GM21381 (cell line): Measurements from ENCODE around the gene SLC6A11.

ENCODE experiments used
- ATAC-seq: cut with Tn5 transposase; IDR thresholded peaks from one replicate; pipeline ENCODE4 v1.9.1; 2021; ENCODE audit warnings: mild to moderate bottlenecking, moderate library complexity; ENCODE audit not compliant: unreplicated experiment

The SLC6A11 gene

DNA sequence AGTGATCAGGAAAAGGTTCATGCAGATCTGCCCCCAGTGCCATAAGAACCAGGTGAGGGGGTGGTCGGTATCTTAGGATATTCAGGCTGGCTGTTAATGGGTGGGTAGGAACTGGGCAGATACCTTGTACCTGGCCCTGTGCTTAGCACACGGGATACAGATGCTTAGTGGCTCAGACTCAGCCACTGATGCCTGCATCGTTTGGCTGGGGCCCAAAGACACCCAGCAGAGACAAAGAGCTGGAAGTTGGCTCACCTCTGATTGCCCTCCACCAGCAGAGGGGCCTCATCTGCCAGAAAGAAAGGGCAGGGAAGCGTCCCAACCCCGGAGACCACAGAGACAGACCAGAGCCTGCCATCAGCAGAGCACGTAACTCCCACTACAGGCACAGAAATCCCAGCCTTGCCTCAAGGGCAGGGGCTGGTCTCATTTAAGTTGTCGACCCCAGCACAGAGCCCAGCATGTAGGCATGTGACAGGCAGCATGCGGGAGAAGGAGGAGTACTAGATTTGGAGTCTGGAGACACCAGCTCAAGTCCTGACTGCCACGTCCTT is 112.5 kb downstream of the SLC6A11 start:
- ATAC-seq = no peak

- ATAC-seq = no peak
Measured at GRCh38 chr3:10928961-10929471, 113.0 kb downstream of the SLC6A11 start.

- ATAC-seq = no peak
Measured at GRCh38 chr3:10929978-10930665, 114.1 kb downstream of the SLC6A11 start.

GRCh38 chr3:10930666-10931040 is 114.6 kb downstream of the SLC6A11 start:
- ATAC-seq = no peak

GRCh38 chr3:10932596-10932995 is 116.6 kb downstream of the SLC6A11 start:
- no peak for ATAC-seq

GRCh38 chr3:10933021-10933420 is 117.0 kb downstream of the SLC6A11 start:
- ATAC-seq = no peak

DNA sequence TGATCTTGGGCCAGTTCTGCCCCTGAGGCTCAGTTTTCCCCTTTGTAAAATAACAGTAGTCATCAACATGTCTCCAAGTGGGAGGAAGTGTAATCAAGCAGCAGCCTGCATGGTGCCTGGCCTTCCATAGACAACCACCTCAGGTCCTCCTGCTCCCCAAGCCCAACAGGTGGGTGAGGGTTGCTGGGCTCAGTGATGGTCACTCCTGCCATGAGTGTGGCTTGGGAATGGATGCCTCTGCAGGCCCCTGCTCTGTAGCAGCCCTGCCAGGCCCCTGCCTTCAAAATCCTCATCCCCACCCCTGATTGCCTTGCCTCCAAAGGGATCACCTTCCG is 117.4 kb downstream of the SLC6A11 start:
- ATAC-seq = no peak

DNA sequence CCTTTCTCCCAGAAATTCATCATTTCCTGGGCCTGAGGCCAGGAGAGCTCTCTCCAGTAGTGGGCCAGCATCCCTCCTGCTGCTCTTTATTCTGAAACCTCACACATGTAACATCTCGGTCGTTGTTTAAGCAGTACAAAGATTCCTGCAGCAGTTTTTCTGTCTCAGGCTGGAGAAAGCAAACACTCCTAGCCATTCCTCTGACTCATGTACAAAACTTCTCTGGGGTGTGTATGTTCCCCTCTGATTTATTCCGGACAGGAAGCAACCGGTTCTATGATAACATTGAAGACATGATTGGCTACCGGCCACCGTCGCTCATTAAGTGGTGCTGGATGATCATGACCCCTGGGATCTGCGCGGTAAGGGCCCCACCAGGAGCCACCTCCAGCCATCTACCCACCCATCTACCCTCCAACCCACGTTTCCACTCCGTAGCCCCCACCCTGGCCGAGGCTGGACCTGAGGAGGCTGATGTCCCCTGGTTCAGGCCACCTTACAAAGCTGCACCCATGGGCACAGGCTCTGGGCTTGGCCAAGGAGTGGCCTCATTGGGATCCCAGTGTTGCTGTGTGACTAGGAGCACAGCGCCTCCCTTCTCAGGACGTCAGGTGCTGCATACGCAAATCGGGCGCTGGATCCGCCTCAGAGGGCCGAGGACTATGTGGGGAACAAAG is 117.9 kb downstream of the SLC6A11 start:
- ATAC-seq = no peak

- no peak for ATAC-seq
Measured at GRCh38 chr3:10935028-10935427, 119.0 kb downstream of the SLC6A11 start.

DNA sequence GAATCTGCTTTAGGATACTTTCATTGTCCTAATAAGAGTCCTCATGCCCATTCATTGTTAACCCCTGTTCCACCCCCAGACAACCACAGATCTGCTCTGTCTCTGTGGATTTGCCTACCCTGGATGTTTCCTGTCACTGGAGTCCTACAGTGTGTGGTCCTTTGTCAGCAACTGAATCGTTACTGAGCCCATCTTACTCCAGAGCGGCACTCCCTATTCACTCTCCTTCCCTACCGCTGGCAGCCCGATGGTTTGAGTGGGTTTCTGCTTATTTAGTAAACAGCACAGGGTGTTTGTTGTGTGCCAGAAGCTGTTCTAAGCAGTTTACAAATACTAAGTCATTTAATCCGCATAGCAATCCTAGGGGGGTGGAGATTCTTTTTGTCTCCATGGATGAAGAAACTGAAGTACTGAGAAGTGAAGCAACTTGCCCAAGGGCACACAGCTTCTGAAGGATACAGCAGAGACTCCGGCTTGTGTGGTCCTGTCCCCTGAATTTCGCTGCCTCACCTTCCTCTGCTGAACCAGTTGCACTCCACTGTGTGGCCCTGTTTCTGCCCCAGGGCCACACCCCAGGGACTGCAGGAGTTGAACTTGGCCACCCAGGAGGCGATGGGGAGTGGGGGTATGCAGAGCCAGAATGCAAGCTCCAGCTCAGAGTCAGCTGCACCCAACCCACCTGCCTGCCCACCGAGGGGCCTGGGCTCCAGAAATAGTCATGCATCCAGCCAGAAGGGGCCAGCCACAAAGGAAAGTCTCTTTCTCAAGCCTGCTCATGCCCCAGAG is 120.0 kb downstream of the SLC6A11 start:
- no peak for ATAC-seq

GRCh38 chr3:10936686-10937085 is 120.7 kb downstream of the SLC6A11 start:
- no peak for ATAC-seq

GRCh38 chr3:10937141-10937825 is 121.3 kb downstream of the SLC6A11 start:
- no peak for ATAC-seq

GRCh38 chr3:10939556-10939955 is 123.5 kb downstream of the SLC6A11 start:
- ATAC-seq = no peak

- ATAC-seq = no peak
Measured at GRCh38 chr3:10940106-10940505, 124.1 kb downstream of the SLC6A11 start.

DNA sequence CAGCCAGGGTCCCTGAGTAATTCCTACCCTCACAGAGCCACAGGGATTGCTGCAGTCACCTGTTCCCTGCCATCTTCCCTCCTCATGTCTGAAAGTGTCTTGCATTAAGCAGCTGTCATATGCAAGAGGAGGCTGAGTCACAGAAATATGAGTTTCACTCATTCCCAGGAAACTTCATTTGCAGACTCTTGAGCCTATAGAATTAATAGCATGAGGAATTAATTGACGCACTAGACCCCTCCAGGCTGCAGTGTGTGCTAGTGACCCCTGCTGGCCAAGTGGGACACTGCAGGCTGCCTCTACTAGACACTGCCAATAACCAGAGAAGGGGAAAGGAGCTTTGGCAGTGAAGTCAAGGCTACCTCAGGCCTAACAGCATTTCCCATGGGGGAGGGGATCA is 125.9 kb downstream of the SLC6A11 start:
- no peak for ATAC-seq

DNA sequence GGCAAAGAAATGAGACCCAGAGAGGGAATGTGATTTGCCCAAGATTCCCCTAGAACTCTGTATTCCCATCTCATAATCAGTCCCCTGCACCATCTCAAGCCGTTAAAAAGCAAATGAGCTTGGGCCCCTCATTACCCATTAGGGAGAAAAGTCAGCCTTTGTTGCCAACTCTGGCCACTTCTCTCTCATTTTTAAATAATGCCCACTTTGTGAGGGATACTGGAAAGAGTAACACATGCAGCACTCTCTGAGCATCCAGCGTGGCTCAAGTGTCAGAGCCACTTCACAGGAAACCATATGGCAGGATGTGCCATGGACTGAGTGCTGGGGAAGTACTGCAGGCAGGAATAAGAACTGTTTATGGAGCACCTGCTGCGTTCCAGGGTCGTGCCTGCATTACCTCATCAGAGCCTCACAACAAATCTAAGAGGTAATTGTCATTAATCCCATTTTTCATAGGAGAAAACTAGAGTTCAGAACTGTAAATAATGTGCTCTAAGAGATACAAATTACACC is 126.7 kb downstream of the SLC6A11 start:
- ATAC-seq = no peak

- ATAC-seq = no peak
Measured at GRCh38 chr3:10944866-10945265, 128.8 kb downstream of the SLC6A11 start.

- ATAC-seq = no peak
Measured at GRCh38 chr3:10945683-10946287, 129.8 kb downstream of the SLC6A11 start.

DNA sequence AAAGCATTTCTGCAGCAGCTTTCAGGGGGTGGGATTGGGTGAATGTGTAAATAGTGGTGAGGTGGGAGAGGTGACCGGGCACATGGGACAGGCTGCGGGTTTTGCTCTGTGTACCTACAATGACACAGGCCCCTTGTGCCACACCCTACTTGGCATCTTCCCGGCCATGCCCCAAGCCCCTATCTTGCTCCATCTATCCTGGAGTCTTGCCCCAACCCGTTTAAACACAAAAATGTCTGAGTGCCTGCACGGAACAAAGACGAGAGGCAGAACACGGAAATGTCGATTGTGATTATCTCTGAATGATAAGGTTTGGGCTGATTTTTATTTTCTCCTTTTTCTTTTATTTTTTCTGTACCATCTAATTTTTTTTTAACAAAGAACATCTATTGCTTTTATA is 130.5 kb downstream of the SLC6A11 start:
- ATAC-seq = no peak

DNA sequence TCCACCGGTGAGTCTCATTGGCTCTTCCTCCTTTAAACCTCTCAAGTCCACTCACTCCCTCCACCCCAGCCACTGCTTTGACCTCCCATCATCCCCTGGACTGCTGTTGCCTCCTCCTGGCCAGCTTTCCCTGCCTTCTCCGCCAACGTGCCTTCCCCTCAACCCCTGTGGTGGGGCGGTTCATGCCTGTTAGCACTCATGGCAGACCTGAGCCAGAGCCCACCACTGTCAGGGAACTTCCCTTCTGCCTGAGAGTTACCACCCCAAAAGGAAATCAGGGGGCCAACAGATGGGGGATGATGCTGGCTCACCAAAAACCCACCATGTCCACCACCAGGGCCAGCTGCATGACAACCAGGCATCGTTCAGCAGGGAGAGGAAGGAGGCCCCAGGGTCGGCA is 132.3 kb downstream of the SLC6A11 start:
- no peak for ATAC-seq
